HL-60 (cell line): Measurements from ENCODE around the gene XPR1.

Experiments
- DNase-seq, 2 experiments: peaks; one replicate each; pipeline ENCODE4 v3.0.0-alpha.2; 2010 to 2020; ENCODE audit warnings: low read depth in 1 of 2, low spot score in 1 of 2
- H3K27ac ChIP-seq: fragments of 250-450 bp; sonication (Bioruptor Pico); replicated peaks from 2 replicates; pipeline ENCODE4 v1.5.1; 2020; ENCODE audit warnings: mild to moderate bottlenecking, moderate library complexity
- H3K27me3 ChIP-seq: fragments of 250-450 bp; sonication (Bioruptor Pico); 2 replicates; pipeline ENCODE4 v1.5.1; 2021; ENCODE audit warnings: mild to moderate bottlenecking, moderate library complexity; ENCODE audit not compliant: insufficient read depth, poor library complexity, severe bottlenecking
- H3K4me3 ChIP-seq: replicated peaks from 2 replicates; pipeline ENCODE4 v1.5.1; 2011; ENCODE audit warnings: mild to moderate bottlenecking, control low read depth, low read length; ENCODE audit not compliant: insufficient read depth
- GABPA ChIP-seq: IDR thresholded peaks from 2 replicates; pipeline ENCODE4 v1.6.1; 2012; ENCODE audit warnings: low read depth
- POLR2AphosphoS5 ChIP-seq: IDR thresholded peaks from 2 replicates; pipeline ENCODE4 v1.6.1; 2012; ENCODE audit warnings: low read depth
- SPI1 ChIP-seq: IDR thresholded peaks from 2 replicates; pipeline ENCODE4 v1.6.1; 2012; ENCODE audit warnings: low read depth, mild to moderate bottlenecking, borderline replicate concordance
- TF ChIP-seq, protein P1 (sequence below): IDR thresholded peaks from 2 replicates; pipeline ENCODE4 v1.6.1; 2012; ENCODE audit warnings: low read depth; ENCODE audit not compliant: insufficient replicate concordance
- TF ChIP-seq, protein P2 (sequence below): IDR thresholded peaks from one replicate; pipeline ENCODE4 v1.5.1; 2011; ENCODE audit warnings: low read length, control low read depth, inconsistent platforms; ENCODE audit not compliant: insufficient read depth

Gene XPR1

GRCh38 chr1:180915426-180915965, 283.7 kb downstream of the XPR1 start:
- H3K4me3 ChIP-seq, result no peak overlapping the region
- DNase-seq, result no peak
- TF ChIP-seq, protein P1, sequence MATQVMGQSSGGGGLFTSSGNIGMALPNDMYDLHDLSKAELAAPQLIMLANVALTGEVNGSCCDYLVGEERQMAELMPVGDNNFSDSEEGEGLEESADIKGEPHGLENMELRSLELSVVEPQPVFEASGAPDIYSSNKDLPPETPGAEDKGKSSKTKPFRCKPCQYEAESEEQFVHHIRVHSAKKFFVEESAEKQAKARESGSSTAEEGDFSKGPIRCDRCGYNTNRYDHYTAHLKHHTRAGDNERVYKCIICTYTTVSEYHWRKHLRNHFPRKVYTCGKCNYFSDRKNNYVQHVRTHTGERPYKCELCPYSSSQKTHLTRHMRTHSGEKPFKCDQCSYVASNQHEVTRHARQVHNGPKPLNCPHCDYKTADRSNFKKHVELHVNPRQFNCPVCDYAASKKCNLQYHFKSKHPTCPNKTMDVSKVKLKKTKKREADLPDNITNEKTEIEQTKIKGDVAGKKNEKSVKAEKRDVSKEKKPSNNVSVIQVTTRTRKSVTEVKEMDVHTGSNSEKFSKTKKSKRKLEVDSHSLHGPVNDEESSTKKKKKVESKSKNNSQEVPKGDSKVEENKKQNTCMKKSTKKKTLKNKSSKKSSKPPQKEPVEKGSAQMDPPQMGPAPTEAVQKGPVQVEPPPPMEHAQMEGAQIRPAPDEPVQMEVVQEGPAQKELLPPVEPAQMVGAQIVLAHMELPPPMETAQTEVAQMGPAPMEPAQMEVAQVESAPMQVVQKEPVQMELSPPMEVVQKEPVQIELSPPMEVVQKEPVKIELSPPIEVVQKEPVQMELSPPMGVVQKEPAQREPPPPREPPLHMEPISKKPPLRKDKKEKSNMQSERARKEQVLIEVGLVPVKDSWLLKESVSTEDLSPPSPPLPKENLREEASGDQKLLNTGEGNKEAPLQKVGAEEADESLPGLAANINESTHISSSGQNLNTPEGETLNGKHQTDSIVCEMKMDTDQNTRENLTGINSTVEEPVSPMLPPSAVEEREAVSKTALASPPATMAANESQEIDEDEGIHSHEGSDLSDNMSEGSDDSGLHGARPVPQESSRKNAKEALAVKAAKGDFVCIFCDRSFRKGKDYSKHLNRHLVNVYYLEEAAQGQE, result no peak
- TF ChIP-seq SPI1 (no peak), GABPA (no peak), POLR2AphosphoS5 (no peak)
- TF ChIP-seq, protein P2, sequence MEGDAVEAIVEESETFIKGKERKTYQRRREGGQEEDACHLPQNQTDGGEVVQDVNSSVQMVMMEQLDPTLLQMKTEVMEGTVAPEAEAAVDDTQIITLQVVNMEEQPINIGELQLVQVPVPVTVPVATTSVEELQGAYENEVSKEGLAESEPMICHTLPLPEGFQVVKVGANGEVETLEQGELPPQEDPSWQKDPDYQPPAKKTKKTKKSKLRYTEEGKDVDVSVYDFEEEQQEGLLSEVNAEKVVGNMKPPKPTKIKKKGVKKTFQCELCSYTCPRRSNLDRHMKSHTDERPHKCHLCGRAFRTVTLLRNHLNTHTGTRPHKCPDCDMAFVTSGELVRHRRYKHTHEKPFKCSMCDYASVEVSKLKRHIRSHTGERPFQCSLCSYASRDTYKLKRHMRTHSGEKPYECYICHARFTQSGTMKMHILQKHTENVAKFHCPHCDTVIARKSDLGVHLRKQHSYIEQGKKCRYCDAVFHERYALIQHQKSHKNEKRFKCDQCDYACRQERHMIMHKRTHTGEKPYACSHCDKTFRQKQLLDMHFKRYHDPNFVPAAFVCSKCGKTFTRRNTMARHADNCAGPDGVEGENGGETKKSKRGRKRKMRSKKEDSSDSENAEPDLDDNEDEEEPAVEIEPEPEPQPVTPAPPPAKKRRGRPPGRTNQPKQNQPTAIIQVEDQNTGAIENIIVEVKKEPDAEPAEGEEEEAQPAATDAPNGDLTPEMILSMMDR, result no peak
- H3K27me3 ChIP-seq, result no peaks in the 10 kb centered on the region
- H3K27ac ChIP-seq, result no peak overlapping the region

DNA sequence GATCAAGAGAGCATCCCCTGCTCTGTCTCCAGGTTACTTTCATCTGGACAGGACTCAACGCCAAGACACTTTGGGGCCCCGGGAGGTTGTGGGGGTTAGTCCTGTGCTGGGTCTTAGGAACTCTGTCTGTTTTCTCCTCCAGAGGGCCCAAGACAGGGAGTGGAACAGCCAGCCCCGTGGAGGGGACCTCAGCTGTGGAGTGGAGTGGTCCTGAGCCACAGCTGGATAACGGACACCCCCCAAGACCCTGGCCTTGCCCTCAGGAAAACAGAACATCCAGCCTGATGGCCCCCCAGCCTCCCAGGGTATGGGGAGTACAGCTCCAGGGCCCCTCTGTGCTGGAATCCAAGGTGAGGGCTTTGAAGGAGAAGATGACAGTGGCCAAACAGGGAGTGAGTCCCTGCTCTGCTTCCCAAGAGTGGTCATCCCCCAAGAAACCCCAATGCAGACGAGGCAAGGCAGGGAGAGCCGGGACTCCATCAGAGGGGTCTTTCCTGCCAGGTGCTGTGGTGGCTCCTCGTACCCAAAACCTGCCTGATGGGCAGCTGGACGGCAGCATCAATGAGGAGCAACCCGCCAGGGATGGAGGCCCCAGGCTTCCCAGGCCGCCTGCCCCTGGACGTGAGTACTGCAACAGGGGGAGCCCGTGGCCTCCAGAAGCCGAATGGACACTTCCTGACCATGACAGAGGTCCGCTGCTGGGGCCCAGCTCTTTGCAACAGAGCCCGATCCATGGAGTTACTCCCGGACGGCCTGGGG, 284.4 kb downstream of the XPR1 start:
- Histone ChIP-seq H3K4me3 (no peak overlapping the region), H3K27me3 (no peaks in the 10 kb centered on the region), H3K27ac (no peak overlapping the region)
- DNase-seq, result no peak
- no peak for TF ChIP-seq SPI1
- TF ChIP-seq, protein P1, result no peak
- no peak for TF ChIP-seq POLR2AphosphoS5
- TF ChIP-seq, protein P2, result no peak
- no peak for TF ChIP-seq GABPA

DNA sequence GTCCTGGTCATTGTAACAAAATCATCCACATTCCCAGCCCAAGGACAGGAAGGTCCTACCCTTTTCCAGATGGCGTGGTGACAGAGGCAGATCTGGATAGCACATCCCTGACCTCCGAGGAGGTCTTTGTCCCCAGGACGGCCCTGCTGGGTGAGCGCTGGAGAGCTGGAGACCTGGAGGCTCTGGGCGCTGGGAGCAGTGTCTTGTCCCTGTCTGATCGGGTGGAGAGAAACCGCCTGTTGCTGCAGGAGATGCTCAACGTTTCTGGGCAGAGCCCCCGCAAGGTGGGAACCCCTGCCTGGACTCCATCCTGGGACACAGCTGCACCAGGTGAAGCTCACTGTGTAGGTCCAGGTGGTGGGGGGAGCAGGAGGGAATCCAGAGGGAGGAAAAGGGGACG, 284.9 kb downstream of the XPR1 start:
- TF ChIP-seq, protein P1, result no peak
- TF ChIP-seq SPI1 (no peak), POLR2AphosphoS5 (no peak), GABPA (no peak)
- TF ChIP-seq, protein P2, result no peak

More for the DNA sequence above, 284.9 kb downstream of the XPR1 start:
- Histone ChIP-seq H3K4me3 (no peak overlapping the region), H3K27ac (no peak overlapping the region), H3K27me3 (no peaks in the 10 kb centered on the region)
- no peak for DNase-seq
